22Rv1 (cell line): ENCODE measurements around the gene THRB.

Source experiments
- H3K27ac ChIP-seq: fragments of 450-650 bp; 2 replicates; pipeline ENCODE4 v1.5.1; 2017
- ZFX ChIP-seq: fragments of 450-650 bp; IDR thresholded peaks from 2 replicates; pipeline ENCODE4 v1.6.1; 2017; ENCODE audit warnings: antibody characterized with exemption, borderline replicate concordance
- TF ChIP-seq, protein P1 (sequence below): fragments of 450-650 bp; IDR thresholded peaks from 2 replicates; pipeline ENCODE4 v1.5.1; 2017; ENCODE audit warnings: mild to moderate bottlenecking

Gene THRB

DNA sequence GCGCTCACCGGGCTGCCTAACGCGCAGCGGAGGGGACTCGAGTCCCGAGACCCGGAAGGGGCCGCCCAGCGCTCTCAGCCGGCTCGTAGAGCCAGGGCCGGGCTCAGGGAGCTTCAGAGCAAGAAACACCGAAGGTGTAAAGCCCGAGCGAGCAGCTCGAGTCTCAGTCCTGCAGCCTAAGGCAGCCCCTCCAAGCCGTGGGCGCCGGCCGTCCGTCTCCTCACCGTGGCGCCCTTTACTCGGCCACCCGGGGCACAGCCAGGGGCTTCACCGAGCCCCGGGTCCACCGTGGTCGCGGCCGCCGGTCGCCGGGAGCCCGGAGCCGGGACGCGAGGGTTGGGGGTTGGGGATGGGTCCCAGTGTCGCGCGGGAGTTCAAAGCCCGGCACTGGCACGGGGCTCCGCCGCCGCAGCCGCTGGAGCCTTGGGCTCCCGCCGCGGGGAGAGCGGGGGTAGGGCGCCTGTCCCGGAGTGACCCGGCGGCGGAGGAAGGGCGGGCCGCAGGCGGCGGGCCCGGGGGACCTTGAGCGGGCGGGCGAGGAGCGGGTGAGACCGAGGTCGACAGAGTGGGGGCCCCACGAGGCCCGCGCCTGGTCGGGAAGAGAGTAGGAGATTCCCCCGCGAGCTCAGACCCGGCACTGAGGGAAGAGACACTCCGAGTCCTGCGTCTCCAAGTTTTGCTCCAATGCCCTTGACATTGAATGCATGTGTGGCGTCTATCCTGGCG lies 26.9 kb upstream of the THRB start:
- H3K27ac ChIP-seq, result peak overlapping the region; percentile 54
- no peak for TF ChIP-seq ZFX
- TF ChIP-seq, protein P1, sequence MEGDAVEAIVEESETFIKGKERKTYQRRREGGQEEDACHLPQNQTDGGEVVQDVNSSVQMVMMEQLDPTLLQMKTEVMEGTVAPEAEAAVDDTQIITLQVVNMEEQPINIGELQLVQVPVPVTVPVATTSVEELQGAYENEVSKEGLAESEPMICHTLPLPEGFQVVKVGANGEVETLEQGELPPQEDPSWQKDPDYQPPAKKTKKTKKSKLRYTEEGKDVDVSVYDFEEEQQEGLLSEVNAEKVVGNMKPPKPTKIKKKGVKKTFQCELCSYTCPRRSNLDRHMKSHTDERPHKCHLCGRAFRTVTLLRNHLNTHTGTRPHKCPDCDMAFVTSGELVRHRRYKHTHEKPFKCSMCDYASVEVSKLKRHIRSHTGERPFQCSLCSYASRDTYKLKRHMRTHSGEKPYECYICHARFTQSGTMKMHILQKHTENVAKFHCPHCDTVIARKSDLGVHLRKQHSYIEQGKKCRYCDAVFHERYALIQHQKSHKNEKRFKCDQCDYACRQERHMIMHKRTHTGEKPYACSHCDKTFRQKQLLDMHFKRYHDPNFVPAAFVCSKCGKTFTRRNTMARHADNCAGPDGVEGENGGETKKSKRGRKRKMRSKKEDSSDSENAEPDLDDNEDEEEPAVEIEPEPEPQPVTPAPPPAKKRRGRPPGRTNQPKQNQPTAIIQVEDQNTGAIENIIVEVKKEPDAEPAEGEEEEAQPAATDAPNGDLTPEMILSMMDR, result peak; percentile 45

DNA sequence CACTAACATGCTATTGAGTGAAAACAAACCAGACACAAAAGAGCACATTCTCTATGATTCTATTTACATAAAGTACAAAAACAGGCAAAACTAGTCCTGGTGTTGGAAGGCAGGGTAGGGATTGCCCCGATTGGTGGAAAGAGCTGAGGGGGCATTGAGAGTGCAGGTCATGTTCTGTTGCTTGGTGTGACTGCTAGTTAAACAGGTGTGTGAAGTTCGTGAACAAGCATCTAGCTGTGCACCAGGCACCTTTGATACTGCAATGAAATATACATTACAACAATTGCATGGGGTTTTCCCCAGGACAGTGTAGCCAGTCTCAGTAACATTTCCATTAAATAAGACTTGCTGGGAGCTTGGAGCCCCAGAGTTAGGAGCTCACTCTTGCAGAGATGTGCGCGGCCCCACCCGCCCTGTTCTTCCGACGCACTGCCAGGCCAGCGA lies 26.3 kb upstream of the THRB start:
- H3K27ac ChIP-seq, result peak overlapping the region; percentile 54
- no peak for TF ChIP-seq ZFX
- TF ChIP-seq, protein P1, result no peak

DNA sequence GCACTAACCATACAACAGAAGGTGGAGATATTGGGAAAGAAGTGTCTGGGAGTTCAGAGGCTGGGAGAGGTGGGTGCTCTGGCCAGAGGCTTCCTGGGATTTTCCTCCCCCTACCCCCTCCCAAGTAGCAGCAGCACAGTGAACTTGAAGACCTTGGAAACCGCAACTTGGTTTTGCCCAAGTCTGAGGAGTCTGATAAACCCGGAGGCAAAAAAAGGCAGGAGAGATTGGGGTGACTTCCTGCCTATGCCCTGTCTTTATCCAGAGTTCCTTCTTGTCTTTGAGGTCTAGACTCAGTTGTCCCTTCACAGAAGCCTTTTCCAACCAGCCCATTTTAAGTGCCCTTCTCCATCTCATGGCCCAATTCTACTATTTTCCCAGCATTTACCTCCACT lies 25.4 kb upstream of the THRB start:
- no peak overlapping the region for H3K27ac ChIP-seq
- TF ChIP-seq ZFX, result no peak
- TF ChIP-seq, protein P1, result no peak

DNA sequence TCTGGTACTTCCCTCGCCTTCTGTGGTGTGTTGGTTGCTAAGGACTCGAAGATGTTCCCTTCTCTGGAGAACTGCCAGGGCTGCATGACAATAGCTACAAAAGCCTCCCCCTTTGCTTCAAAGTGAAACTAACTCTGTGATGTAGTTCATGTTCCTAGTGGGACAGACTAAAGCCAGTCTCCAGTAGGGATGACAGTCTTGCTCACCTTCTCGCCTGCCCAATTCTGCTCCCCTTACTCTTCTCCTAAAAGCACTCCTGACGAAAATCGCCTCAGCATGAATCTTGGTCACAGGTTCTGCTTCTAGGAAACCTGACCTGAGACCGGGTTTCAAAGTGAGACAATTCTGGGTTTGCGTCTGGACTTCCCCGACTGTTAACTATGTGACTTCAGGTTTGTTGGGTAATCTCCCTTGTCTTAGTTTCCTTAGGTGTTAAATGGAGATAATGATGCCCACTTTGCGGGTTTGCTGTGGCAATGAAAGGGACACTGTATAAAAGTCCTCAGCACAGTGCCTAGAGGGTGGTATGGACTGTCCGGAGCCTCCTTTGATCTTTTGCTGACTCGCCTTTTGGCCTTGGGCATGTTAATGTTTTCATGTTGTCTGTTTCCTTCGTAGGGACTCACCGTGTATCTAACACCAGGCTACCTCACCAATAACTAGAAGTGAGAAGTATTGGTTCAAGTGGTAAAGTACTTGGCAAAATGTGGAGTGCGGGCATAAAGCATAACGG lies 24.9 kb upstream of the THRB start:
- H3K27ac ChIP-seq, result no peak overlapping the region
- TF ChIP-seq, protein P1, result no peak
- TF ChIP-seq ZFX, result no peak

DNA sequence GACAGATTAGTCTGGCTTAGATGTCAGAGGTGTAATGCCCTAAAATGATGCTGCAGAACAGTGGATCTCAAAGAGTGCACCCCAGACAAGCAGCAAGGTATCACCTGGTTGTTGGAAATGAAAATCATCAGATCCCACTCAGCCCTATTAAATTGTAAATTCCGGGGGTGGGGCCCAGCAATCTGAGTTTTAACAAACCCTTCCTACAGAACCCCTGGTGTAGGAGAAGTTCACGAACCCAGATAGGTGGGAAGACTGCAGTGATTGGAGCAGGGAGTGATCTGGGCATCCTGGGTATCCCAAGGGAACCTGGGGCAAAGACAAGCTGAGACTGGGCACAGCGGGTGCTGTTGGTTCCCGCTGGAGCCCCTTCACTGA lies 24.3 kb upstream of the THRB start:
- no peak overlapping the region for H3K27ac ChIP-seq
- TF ChIP-seq ZFX, result no peak
- TF ChIP-seq, protein P1, result no peak

DNA sequence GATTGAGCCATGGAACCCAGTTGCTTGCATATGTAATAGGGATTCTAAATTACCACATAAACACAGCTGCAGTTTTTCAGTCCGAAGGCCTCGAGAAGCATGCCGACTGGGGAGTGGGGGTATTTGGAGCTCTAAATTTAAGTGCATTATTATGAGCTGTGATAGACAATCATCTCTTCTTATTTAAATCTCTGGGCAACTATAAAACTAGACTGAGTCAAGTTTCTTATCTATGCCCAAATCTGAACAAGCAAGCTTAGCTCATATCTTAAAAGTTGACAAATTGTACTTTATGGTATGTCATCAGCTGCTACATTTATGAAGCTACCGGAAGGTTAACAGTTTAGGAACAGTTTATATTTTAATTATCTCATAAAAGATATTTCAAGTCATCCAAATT lies 19.5 kb upstream of the THRB start:
- TF ChIP-seq ZFX, result no peak
- TF ChIP-seq, protein P1, result no peak
- H3K27ac ChIP-seq, result no peak overlapping the region

DNA sequence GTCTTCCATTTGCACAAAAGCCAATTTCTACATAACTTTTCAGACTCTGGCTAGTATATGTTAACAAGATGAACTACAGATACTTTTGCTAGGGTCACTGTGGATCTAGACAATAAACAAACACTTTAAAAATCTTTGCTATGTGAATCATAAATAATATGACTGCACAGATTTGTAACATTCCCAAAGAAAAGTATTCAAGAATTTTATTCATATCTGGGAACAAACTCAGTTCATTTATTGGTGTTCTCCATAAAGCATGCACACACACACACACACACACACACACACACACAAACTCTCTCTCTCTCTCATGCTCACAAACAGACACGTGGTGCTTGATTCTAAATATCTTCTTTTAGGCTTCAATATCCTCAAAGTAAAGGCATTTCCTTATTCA lies 18.8 kb upstream of the THRB start:
- TF ChIP-seq, protein P1, result no peak
- no peak for TF ChIP-seq ZFX

More for the DNA sequence above, 18.8 kb upstream of the THRB start:
- H3K27ac ChIP-seq, result no peak overlapping the region
